Keratinocyte (primary cell): ENCODE results near the gene PLA1A. TPM values are rescaled to one million over a fixed set of nuclear protein-coding genes. Genes with fewer than 3 reads are reported as not detected.

Experiments
- DNase-seq: peaks from one replicate; pipeline ENCODE4 v3.0.0-alpha.2; 2011; ENCODE audit warnings: low read depth, missing footprints, low spot score
- FAIRE-seq: peaks from 2 replicates; lab custom pipeline; 2011; peaks lifted over from hg19 to GRCh38; lab: Jason Lieb, UNC
- H2AFZ ChIP-seq: 2 replicates; pipeline ENCODE4 v1.6.0; 2012; ENCODE audit warnings: low read length, control low read depth, inconsistent platforms; ENCODE audit not compliant: control insufficient read depth
- H3K27ac ChIP-seq: 2 replicates; pipeline ENCODE4 v1.5.1; 2011; ENCODE audit warnings: low read length; ENCODE audit not compliant: control insufficient read depth, insufficient read depth
- H3K27me3 ChIP-seq: 3 replicates; pipeline ENCODE4 v1.6.0; 2011; ENCODE audit warnings: low read length; ENCODE audit not compliant: control insufficient read depth, insufficient read depth; ENCODE audit errors: extremely low read depth
- H3K36me3 ChIP-seq, 2 experiments: 2 replicates in 1 of 2; 3 replicates in 1 of 2; pipeline ENCODE4 v1.5.1; 2011; ENCODE audit warnings: low read length in 2 of 2, mild to moderate bottlenecking in 1 of 2; ENCODE audit not compliant: control insufficient read depth in 2 of 2, insufficient read depth in 2 of 2; ENCODE audit errors: extremely low read depth in 1 of 2
- H3K4me1 ChIP-seq: 3 replicates; pipeline ENCODE4 v1.5.1; 2011; ENCODE audit warnings: low read length; ENCODE audit not compliant: control insufficient read depth, insufficient read depth; ENCODE audit errors: extremely low read depth
- H3K4me2 ChIP-seq: 3 replicates; pipeline ENCODE4 v1.6.0; 2011; ENCODE audit warnings: low read depth, low read length; ENCODE audit not compliant: control insufficient read depth, insufficient read depth; ENCODE audit errors: extremely low read depth
- H3K4me3 ChIP-seq, 3 experiments: fragments of 200-600 bp in 1 of 3; sonication (generic) in 1 of 3; 2 replicates in 2 of 3; 3 replicates in 1 of 3; pipeline ENCODE4 v1.5.1; 2011 to 2016; ENCODE audit warnings: low read length in 3 of 3, mild to moderate bottlenecking in 3 of 3, control low read depth in 2 of 3, inconsistent platforms in 1 of 3, low read depth in 1 of 3, mixed read lengths in 1 of 3, mixed run types in 1 of 3, moderate library complexity in 1 of 3; ENCODE audit not compliant: control insufficient read depth in 2 of 3, insufficient read depth in 2 of 3; ENCODE audit errors: extremely low read depth in 1 of 3
- H3K79me2 ChIP-seq: 2 replicates; pipeline ENCODE4 v1.6.0; 2012; ENCODE audit warnings: low read length; ENCODE audit not compliant: control insufficient read depth, insufficient read depth
- H3K9ac ChIP-seq: 3 replicates; pipeline ENCODE4 v1.6.0; 2011; ENCODE audit warnings: low read length; ENCODE audit not compliant: control insufficient read depth, insufficient read depth; ENCODE audit errors: extremely low read depth
- H3K9me1 ChIP-seq: 3 replicates; pipeline ENCODE4 v1.6.0; 2011; ENCODE audit warnings: low read length; ENCODE audit not compliant: control insufficient read depth, insufficient read depth; ENCODE audit errors: extremely low read depth
- H3K9me3 ChIP-seq: 2 replicates; pipeline ENCODE4 v1.5.1; 2012; ENCODE audit warnings: low read depth, low read length; ENCODE audit not compliant: control insufficient read depth
- H4K20me1 ChIP-seq: 3 replicates; pipeline ENCODE4 v1.6.0; 2011; ENCODE audit warnings: low read length; ENCODE audit not compliant: control insufficient read depth, insufficient read depth; ENCODE audit errors: extremely low read depth
- CTCF ChIP-seq, 3 experiments: IDR thresholded peaks in 1 of 3; conservative IDR thresholded peaks in 1 of 3; optimal IDR thresholded peaks in 1 of 3; 2 replicates in 2 of 3; 3 replicates in 1 of 3; pipeline versions ENCODE3 to v1.5.1; 2011; ENCODE audit warnings: low read length in 3 of 3, mild to moderate bottlenecking in 3 of 3, moderate library complexity in 2 of 3, control low read depth in 1 of 3, inconsistent platforms in 1 of 3; ENCODE audit not compliant: insufficient read depth in 2 of 3; ENCODE audit errors: extremely low read depth in 1 of 3
- EZH2 ChIP-seq: IDR thresholded peaks from one replicate; pipeline ENCODE4 v1.6.1; 2012; ENCODE audit warnings: inconsistent platforms, mild to moderate bottlenecking, low read length, moderate library complexity
- dilution Hi-C: fragments of 300-500 bp; cut with MboI; formaldehyde crosslinking; loops from one replicate; pipeline ENCODE4 v1.7.0; 2020; ENCODE audit warnings: low sequenced_read_pairs; ENCODE audit not compliant: extremely low pct_ligation_motif_present
- polyA plus RNA-seq, 5 experiments: library from polyadenylated mRNA; depleted of rRNA in 3 of 5; stranded (reverse) in 3 of 5; stranded (forward) in 1 of 5; unstranded in 1 of 5; fragments of >200 nt; gene quantifications; 1 replicate in 1 of 5; 2 replicates in 3 of 5; 3 replicates in 1 of 5; pipeline versions ENCODE4 v1.2.1 to v1.2.3, GENCODE V29; 2011 to 2012; ENCODE audit warnings: missing spikeins in 2 of 5, low read depth in 1 of 5, low replicate concordance in 1 of 5

PLA1A gene
- polyA plus RNA-seq, 1 donor (not counting 4 experiments of a cell fraction or from before 2014, with no cell fraction given): not detected

GRCh38 chr3:119589102-119589773 is 8.4 kb upstream of the PLA1A start:
- Histone ChIP-seq H3K9me1 (no peaks in the 10 kb centered on the region), H3K36me3 (no peaks in the 10 kb centered on the region), H2AFZ (no peak overlapping the region), H3K9ac (no peak overlapping the region), H3K9me3 (no peaks in the 10 kb centered on the region), H3K27ac (no peak overlapping the region), H3K79me2 (no peaks in the 10 kb centered on the region), H4K20me1 (no peaks in the 10 kb centered on the region), H3K4me3 (no peak overlapping the region), H3K4me2 (no peak overlapping the region), H3K4me1 (no peaks in the 10 kb centered on the region), H3K27me3 (peaks cover 24% of the 10 kb centered on the region)
- dilution Hi-C loops: no loop called here
- DNase-seq (no peak), FAIRE-seq (no peak)
- TF ChIP-seq EZH2 (no peak), CTCF (optimal IDR thresholded peaks at IDR 0.05 in 1 of 3, IDR thresholded peaks at IDR 0.05 in 1 of 3, conservative IDR thresholded peaks at IDR 0.05 in 1 of 3; ENCODE audit: extremely low read depth in 1 of 3, insufficient read depth in 2 of 3, low read length in 3 of 3) (no peak)

GRCh38 chr3:119590706-119591105 is 7.0 kb upstream of the PLA1A start:
- Histone ChIP-seq H2AFZ (no peak overlapping the region), H3K9me3 (no peaks in the 10 kb centered on the region), H3K27me3 (peaks cover 24% of the 10 kb centered on the region), H3K9me1 (no peaks in the 10 kb centered on the region), H3K4me1 (no peaks in the 10 kb centered on the region), H3K4me3 (no peak overlapping the region), H3K4me2 (no peak overlapping the region), H3K27ac (no peak overlapping the region), H3K36me3 (no peaks in the 10 kb centered on the region), H3K79me2 (no peaks in the 10 kb centered on the region), H4K20me1 (no peaks in the 10 kb centered on the region), H3K9ac (no peak overlapping the region)
- DNase-seq: no peak
- dilution Hi-C loops: no loop called here
- no peak for FAIRE-seq
- TF ChIP-seq CTCF (optimal IDR thresholded peaks at IDR 0.05 in 1 of 3, IDR thresholded peaks at IDR 0.05 in 1 of 3, conservative IDR thresholded peaks at IDR 0.05 in 1 of 3; ENCODE audit: extremely low read depth in 1 of 3, insufficient read depth in 2 of 3, low read length in 3 of 3) (no peak), EZH2 (no peak)
